Head of caudate nucleus (tissue), 42 donors: ENCODE results near the gene PNO1.

Source experiments
- DNase-seq, 42 donors: peaks; one replicate each; pipeline versions ENCODE4 v3.0.0 to v3.0.0-alpha.2; 2020 to 2021; ENCODE audit warnings: mixed read lengths in 7 of 42
- intact Hi-C: fragments of 100-400 bp; cut with DNase I; formaldehyde crosslinking; loops from one replicate; pipeline ENCODE4 v1.15.0; 2022

Gene PNO1

GRCh38 chr2:68187329-68187728 is 29.6 kb downstream of the PNO1 start:
- intact Hi-C loops, result no loop called here

DNA sequence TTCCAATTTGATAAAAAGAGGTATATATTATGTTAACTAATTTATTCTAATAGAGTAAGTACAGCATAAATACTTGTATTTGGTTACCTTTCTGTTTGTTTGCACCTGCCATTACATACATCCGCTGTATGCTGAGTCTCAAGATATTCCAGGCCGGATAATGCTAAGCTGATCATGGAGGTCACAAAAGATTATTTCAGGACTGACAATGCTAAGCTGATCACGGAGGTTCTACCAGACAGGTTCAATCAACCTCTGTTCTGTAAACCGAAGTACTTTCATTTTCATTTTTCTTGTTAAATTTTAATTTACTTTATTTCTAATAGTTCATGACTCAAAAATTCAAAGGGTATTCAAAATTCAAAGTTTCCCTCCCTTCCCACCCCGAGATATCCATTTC is 31.1 kb downstream of the PNO1 start:
- no peak for DNase-seq

More at GRCh38 chr2:68187329-68187728, 29.6 kb downstream of the PNO1 start:
- no peak for DNase-seq

GRCh38 chr2:68189991-68190784 is 32.5 kb downstream of the PNO1 start:
- intact Hi-C loops, result no loop called here
- no peak for DNase-seq

More for the DNA sequence above, 31.1 kb downstream of the PNO1 start:
- intact Hi-C loops, result no loop called here

DNA sequence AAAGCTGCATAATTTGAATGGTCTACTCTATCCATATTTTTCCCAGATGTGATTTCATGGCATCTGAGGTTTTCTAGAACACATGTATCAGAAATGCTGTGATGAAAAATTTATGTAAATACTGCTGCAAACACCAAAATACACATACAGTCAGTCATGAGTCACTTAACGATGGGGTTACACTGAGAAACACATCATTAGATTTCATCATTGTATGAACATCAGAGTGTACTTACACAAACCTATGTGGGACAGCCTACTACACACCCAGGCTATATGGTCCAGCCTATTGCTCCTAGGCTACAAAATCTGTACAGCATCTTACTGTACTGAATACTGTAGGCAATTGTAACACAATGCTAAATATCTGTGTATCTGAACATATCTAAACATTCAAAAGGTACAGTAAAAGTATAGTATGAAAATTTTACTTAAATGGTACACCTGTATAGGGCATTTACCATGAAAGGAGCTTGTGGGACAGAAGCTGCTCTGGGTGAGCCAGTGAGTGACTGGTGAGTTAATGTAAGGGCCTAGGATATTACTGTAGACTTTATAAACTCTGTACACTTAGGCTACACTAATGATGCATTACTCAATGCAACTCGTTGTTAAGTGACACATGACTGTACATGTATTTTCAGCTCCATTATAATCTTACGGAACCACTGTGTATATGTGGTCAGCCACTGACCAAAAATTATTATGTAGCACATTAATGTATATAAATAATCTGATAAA is 33.5 kb downstream of the PNO1 start:
- intact Hi-C loops, result no loop called here
- no peak for DNase-seq

- intact Hi-C loops, result no loop called here
- DNase-seq, result no peak
These were observed 35.5 kb downstream of the PNO1 start for GRCh38 chr2:68193144-68193543.

- intact Hi-C loops, result no loop called here
- DNase-seq, result no peak
These were observed 36.2 kb downstream of the PNO1 start for GRCh38 chr2:68193787-68194372.

DNA sequence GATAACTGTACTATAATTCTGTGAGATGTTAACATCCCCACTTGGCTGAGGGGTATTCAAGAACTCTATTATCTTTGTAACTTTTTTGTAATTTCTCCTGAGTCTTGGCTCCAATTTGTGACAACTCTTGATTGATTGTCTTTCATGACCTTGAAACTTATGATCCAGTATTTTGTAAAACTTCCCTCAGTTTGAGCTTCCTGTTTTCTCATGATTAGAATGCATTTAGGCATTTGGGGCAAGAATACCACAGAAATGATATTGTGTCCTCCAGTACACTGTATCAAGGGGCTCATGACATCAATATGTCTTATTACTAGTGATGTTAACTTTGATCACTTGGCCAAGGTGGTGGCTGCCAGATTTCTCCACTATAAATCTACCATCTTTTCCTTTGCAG is 37.4 kb downstream of the PNO1 start:
- intact Hi-C loops, result no loop called here
- no peak for DNase-seq

GRCh38 chr2:68196120-68196716 is 38.5 kb downstream of the PNO1 start:
- DNase-seq, result peak in 22 of 42 donors; percentile 12 to 64 (median 47)
- intact Hi-C loops, result no loop called here

DNA sequence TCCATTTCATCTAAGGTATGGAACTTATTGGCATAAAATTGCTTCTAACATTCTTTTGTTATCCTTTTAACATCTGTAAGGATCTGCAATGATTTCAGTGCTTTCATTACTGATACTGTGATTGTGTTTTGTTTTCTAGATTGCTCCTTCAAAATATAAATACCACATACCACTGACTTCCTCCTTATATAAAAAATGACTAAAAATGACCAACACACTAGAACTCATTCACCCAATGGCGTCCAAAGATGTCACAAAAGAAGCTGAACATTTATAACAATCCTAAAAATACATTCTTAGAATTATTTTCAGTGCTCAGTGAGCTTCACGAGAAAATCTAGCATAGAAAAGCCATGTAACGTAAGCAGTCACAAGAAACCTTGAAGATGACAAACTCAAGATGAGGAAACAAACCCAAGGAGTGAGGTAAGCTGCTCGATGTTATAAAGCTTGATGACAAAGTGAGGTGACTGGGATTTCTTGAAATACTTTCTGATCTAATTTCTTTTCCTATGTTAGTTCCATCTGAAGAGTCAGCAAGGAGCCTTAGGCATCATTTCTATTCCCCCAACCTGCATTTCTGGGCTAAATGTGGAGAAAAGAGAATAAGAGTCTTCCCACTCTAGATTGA is 42.6 kb downstream of the PNO1 start:
- no peak for DNase-seq
- intact Hi-C loops, result no loop called here

GRCh38 chr2:68203587-68203986 is 45.9 kb downstream of the PNO1 start:
- intact Hi-C loops, result no loop called here
- no peak for DNase-seq

DNA sequence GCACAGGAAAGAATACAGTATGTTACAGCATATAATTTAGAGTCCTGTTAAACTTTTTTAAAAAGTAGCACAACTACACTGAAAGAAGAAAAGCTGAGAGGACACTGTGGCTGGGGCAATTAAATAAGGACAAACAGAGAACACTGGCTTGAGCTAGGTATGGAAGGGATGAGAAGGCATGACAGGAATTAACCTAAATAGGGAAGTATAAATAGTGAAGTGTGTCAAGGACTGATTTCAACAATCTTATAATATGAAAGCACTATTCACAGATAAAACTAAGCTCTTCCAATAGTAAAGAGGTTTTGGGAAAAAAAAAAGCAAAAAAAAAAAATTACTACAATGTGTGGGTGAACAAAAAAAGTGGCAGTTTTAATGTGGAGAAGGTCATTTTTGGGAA is 49.1 kb downstream of the PNO1 start:
- intact Hi-C loops, result no loop called here
- no peak for DNase-seq

DNA sequence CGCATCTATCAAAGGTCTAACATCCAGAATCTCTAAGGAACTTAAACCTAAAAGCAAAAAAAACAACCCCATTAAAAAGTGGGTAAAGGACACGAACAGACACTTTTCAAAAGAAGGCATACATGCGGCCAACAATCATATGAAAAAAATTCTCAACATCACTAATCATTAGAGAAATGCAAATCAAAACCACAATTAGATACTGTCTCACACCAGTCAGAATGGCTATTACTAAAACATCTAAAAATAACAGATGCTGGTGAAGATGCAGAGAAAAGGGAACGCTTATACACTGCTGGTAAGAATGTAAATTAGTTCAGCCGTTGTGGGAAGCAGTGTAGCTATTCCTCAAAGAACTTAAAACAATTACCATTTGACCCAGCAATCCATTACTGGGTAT is 56.7 kb downstream of the PNO1 start:
- intact Hi-C loops, result no loop called here
- DNase-seq, result no peak

- intact Hi-C loops, result no loop called here
- no peak for DNase-seq
These were observed 59.0 kb downstream of the PNO1 start for GRCh38 chr2:68216454-68217310.

DNA sequence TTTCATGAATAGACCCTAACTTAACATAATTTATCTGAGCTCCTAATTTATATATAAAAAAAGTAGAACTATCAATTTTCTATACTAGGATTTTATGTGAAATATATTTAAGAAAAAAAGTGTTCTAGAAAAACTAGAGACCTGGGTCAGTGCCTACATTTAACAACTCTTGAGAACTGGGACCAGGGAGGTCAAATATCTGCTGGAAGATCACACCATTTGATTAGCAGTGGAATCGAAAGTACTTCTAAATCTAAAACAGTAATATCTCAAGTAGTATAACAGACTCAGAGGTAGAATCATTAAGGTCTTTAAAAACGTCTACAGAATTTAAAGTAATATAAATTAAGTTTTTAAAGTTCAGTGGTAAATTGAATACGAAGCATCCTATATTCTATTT is 60.0 kb downstream of the PNO1 start:
- no peak for DNase-seq

GRCh38 chr2:68218343-68218901 is 60.7 kb downstream of the PNO1 start:
- intact Hi-C loops, result no loop called here
- DNase-seq, result no peak

More for the DNA sequence above, 60.0 kb downstream of the PNO1 start:
- intact Hi-C loops, result no loop called here

DNA sequence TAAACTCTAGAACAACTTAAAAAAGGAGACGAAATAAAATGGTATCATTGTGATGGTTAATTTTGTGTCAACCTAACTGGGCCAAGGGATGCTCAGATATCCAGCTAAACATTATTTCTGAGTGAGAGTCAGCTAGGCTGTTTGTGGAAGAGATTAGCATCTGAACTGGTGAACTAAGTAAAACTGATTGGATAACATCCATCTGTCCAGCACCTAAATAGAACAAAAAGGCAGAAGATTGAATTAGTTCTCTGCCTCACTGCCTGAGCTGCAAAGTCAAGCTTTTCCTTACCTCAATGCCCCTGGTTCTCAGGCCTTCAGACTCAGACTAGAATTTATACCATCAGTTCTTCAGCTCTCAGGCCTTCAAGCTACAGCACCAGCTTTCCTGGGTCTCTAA is 64.6 kb downstream of the PNO1 start:
- DNase-seq, result no peak
- intact Hi-C loops, result no loop called here

- no peak for DNase-seq
- intact Hi-C loops, result no loop called here
These were observed 65.7 kb downstream of the PNO1 start for GRCh38 chr2:68223419-68223818.

DNA sequence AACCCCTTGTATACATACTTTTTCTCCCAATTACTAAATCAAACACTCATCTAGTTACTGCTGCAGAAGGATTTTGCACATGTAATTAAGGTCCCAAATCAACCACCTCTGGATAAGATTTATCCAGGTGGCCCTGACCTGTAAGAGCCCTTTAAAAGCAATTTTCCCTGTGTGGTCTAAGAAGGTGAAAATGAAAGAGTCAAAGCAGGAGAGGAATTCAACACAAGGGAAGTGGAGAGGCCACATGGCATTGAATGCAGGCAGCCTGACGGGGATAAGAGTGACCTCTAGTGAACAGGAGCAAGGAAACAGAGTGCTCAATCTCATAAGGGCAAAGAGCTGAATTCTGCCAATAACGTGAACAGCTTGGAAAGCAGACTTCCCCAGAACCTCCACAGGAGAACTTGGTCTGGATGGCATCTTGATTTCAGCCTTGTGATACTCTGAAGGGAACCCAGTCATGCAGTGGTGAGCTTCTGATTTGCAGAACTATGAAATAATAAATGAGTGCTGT is 67.5 kb downstream of the PNO1 start:
- DNase-seq, result peak in 11 of 42 donors; percentile 6 to 47 (median 14)
- intact Hi-C loops, result no loop called here
